GM19455 (cell line): ENCODE data around the gene EGFL6.
"Not testable (repeated sequence)": the region's sequence is repeated elsewhere in the genome, so short reads cannot be mapped to it uniquely, and the experiment has no call there.

Source experiments
- ATAC-seq: cut with Tn5 transposase; IDR thresholded peaks from one replicate; pipeline ENCODE4 v1.9.1; 2021; ENCODE audit not compliant: unreplicated experiment

The EGFL6 gene

DNA sequence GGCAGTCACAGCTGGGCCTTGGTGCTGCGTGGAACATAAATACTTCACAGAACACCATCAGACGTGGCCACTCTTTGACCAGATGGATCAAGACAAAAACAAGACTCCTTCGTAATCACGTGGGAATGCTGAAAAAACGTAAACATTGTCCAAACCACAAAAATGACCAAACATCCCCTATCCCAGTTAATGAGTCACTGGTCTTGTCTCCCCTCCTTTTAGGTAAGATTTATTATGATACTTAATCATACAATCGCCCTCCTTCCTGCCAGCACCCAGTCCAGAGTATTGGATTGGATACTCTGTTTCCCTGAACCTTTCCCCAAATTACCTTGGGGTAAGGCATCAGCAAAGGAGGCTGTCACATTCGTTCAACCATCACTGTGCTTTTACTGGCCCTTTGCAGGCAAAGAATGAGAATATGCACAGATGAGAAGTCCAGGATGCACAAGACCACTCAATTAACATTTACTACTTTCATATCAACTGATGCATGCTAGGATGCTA lies 82.9 kb downstream of the EGFL6 start:
- ATAC-seq, result no peak

DNA sequence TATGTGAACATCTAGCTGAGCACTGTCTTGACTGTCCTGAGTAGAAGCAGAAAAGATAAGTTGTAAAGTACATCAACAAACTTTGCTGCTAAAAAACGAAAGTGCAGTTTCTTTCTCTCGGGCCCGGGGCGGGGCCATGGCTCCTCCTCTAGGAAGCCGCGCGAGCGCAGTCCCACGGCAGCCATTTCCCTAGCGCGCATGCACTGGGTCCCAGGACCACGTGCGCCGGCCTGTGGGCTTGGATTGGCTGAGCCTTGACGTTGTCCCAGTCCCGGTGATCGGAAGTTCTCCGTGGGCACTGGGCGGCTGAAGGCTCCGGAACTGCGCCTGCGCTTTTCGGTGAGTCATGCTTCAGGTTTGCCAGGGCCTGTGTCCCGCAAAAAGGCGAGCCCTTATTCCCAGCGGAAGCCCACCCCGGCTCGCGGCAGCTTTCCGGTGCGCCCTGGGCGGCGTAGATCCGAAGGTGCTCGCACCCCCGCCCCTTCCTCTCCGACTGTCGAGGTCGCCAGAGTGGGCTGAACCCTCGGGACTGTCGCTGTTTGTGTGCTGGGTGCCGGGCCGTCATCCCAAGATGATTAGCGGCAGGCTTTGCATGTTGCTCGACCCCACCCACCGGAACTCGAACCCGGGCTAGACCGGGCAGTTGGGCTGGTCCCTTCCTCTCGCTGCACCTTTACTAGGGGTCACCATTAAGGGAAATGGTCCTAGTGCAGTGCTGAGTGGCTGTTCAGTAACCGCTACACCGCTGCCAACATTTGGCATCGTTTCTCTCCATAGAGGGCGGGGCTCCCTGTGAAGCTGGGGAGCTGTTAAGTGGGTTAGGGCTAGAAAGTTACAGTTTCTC lies 83.7 kb downstream of the EGFL6 start, which contains the start of gene TCEANC:
TCEANC (plus strand) TSS at position 292 of the 844 bp plus-strand sequence. CDS start 9,368 bp downstream, outside the sequence.
- peak; percentile 93 for ATAC-seq

DNA sequence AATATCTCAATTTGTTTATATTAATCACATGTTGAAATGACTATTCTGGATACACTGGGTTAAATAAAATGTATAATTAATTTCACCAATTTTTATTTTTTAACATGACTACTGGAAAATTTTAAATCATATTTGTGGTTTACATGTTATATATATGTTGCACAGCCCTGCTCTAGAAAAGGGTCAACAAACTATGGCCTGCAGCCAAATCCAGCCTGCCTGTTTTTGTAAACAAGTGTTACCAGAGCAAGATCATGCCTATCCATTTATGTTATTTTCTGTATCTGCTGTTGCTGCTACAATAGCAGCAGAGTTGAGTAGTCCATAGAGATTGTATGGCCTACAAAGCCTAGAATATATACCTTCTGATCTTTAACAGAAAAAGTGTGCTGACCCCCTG lies 84.7 kb downstream of the EGFL6 start:
- no peak for ATAC-seq

DNA sequence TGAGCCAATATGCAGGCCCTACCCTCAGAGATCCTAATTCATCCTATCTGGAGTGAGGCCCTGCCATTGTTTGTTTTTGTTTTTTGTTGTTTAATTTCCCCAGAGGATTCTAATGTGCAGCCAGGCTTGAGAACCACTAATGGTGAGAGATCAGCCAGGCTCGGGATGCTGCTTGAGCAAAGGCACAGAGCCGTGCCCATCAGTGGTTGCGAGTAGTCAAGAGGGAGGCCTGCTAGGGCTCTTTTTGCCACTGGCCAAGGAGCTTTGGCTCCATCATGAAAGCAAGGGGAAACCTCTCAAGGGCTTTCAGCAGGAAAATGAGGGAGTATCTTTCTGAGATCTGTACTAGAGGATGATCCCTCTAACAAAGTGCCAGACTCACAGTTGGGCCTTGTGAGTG lies 86.3 kb downstream of the EGFL6 start:
- ATAC-seq, result no peak

DNA sequence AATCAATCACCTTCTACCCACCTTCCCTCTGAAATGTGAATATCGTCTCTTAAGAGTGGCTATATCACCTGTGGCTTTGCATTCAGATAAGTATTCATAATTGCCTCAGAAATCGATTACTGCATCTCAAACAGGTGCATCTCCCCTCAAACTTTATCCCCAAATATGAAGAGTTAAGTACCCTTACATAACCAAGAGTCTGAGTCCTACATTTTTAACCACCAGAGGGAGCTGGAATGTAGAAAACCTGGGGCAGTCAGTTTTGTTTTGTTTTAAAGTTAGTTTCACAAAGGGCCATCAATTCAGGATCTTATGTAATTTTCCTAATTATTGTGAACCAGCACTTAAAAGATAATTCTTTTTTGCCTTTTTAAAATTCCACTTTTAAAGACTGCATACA lies 89.2 kb downstream of the EGFL6 start:
- ATAC-seq, result no peak

DNA sequence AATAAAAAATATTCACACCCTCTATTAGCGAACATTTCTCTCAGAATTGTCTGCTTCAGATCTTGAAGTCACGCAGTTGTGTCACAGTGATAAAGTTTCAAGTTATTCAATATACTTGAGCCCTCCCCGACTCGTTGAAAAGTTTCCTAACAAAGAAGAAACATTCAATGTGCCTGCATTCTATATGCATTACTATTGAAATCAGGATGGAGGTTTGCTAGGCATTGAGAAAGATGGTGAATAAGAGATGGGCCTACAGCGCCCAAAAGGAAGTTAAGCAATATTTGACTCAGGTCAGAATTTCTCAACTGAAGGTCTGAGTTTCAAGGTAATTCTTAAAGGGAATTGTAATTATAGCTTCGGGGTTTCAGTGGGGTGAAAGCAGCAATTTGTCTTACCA lies 89.7 kb downstream of the EGFL6 start:
- ATAC-seq, result no peak

DNA sequence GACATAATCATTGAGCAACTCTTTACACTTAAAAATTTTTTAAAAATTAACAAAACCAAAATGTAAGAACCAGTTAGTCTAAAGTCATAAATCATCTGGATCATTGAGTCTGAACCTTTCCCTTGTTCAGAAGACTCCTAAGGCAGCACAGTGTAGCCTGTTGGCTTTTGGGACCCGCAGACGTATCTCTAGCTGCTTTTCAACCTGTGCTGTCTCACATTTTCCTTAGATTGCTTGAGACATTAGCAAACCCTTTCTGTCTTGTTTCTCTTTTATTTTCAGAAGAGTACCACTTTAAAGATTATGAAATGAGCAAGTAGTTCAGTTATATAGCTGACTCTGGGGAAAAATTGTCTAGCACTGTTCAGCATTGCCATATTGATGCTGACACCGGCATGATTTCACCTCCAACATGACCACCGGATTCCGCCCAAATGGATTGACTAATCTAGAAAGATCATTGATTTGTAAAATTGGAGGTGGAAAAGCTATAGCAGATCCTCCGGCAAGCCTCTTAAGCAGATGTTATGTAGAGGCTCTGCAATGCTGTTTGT lies 92.4 kb downstream of the EGFL6 start:
- ATAC-seq, result no peak

DNA sequence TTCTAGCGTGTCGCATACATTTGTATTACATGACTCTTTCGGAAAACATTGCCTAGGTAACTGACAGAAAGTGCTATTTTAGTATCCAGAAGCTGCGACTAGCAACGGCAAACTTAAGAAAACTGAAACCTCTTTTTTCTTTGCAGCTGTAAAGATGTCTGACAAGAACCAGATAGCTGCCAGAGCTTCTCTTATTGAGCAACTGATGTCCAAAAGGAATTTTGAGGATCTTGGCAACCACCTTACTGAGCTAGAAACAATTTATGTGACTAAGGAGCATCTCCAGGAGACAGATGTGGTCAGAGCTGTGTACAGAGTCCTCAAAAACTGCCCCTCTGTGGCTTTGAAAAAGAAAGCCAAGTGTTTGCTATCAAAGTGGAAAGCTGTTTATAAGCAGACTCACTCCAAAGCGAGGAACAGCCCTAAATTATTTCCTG lies 93.0 kb downstream of the EGFL6 start:
- no peak for ATAC-seq

DNA sequence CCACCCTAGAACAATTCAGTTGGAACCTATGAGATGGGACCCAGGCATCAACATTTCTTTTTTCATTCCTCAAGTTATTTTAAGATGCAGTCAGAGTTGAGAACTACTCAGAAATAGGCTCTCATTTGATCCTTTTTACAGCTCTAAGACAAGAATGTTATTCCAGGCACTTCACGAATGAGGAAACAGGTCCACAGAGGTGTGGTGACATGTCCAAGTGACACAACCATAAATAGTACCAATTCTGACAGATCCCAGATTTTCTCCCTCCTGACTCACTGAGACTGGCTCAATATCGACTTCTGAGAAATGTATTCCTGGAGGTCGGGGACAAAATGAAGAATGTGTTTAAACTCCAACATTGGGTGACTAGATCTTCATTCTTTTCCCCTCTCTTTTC lies 94.6 kb downstream of the EGFL6 start:
- ATAC-seq, result no peak

DNA sequence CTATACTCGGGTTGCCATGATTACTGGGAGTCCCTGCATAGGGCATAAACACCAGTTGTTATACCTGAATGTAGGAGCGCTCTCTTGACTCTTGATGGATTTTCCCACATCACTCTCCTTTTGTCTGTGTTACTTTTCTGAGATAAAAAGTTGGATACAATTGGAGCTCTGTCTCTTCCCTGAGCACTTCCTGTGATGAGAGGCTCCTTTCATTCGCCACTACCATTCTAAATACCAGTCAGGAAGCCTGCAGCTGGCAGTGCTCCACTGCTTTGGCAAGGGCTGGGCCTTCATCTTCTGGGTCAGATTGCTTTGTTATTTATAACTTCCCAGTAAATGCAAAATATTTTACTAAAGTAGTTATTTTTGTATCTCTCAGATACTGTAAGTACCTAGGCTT lies 97.4 kb downstream of the EGFL6 start:
- ATAC-seq, result no peak

DNA sequence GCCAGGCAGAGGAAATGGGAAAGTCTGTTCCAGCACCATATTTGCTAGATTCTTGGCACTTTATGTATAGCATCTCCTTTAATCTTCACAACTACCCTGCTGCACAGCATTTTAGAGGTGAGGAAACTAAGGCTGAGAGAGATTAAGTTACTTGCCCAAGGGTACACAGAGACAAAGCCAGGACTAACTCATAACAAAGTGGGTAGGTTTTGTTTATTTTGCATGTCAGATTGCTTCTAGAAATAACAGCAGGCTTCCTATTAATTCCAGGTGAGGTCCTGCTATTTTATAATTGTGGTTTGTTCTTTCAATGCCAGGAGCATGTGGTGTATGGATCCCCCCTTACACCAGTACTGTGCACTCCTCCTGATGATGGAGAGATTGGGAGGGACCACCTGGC lies 98.5 kb downstream of the EGFL6 start:
- no peak for ATAC-seq

DNA sequence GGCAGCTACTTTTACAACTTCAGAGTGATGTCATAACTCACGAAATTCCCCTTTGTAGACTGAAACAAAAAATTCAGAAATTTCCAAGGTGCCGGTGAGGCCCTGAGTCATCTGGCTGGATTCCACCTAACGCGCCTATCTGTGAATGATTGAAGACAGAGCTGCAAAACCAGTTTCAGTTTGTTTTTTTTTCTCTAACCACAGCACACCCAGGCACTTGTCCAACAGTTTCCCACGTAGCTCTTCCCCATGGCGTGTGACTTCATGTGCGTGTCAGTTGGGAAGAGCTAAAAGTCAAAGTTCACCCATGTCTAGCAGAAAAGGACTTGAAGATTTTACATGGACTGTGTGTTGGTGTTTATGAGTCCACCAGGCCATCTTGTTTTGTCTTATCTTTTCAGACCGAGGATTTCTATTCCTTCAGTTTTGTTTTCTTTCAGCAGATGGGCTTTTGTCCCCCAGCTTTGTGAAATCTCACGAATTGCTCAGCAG lies 99.9 kb downstream of the EGFL6 start:
- peak; percentile 72 for ATAC-seq

DNA sequence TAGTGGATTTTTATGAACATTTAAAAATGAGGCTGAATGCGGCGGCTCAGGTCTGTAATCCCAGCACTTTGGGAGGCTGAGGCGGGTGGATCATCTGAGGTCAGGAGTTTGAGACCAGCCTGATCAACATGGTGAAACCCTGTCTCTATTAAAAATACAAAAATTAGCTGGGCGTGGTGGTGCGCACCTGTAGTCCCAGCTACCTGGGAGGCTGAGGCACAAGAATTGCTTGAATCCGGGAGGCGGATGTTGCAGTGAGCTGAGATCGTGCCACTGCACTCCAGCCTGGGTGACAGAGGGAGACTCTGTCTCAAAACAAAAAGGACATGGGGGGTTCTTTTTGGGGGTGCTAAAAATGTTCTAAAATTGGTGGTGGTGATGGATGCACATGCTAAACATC lies 100.4 kb downstream of the EGFL6 start:
- ATAC-seq, result not testable (repeated sequence)

DNA sequence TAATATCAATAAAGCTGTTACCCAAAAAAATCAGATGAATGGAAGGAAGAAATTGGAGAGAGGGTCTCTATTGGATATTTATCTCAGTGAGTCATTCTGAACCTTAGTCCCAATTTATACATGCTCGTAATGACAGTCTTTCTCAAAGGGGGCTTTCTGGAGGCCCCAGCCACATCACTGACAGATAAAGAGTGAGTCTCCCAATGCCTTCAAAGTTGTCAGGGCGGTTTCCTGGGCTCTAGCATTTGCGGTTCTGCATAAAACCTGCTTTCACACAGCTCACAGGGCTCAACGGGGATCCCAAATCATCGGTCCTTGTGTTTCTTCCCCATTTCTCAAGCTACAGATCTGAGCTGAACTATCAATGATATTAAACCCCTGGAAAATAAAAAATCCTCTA lies 100.8 kb downstream of the EGFL6 start:
- no peak for ATAC-seq

DNA sequence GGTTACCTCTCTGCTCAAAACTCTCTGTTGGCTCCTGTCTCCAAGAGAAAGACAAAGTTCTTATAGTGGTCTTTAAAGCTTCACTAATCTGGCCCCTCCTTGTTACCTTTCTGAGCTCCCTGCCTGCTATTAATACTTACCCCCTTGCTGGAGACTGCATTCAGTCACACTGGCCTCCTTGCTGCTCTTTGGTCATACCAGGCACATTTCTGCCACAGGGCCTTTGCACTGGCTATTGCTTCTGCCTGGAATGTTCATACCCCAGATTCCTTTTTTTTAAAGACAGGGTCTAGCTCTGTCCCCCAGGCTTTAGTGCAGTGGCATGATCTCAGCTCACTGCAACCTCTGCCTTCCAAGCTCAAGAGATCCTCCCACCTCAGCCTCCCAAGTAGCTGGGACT lies 103.6 kb downstream of the EGFL6 start:
- ATAC-seq, result no peak

DNA sequence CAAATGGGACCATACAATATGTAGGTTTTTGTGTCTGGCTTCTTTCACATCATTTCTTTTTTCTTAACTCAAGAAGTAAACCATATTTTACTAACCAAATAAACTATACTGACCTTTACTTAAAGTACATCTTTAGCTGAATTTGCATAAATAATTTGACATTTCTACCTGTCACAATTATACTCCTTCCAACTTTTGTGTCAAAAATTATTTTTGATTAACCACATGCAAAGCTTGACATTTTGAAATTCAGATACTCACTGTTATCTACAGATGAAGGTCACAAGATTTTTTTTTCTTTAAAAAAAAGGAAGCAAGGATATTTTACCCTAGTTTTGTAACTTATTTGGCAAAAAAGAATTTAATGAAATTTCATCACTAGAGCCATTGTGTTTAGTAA lies 107.5 kb downstream of the EGFL6 start:
- ATAC-seq, result no peak

DNA sequence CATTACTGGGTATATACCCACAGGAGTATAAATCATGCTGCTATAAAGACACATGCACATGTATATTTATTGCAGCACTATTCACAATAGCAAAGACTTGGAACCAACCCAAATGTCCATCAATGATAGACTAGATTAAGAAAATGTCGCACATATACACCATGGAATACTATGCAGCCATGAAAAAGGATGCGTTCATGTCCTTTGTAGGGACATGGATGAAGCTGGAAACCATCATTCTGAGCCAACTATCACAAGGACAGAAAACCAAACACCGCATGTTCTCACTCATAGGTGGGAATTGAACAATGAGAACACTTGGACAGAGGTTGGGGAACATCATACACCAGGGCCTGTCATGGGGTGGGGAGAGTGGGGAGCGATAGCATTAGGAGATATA lies 110.3 kb downstream of the EGFL6 start:
- not testable (repeated sequence) for ATAC-seq

DNA sequence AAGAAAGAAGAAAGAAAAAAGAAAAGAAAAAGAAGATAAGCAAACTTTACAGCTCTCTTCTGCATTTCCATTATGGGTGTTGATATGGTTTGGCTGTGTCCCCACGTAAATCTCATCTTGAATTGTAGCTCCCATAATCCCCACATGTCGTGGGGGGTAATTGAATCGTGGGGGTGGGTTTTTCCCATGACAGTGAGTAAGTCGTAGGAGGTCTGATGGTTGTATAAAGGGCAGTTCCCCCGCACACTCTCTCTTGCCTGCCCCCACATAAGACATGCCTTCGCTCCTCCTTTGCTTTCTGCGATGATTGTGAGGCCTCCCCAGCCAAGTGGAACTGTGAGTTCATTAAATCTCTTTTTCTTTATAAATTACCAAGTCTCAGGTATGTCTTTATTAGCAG lies 112.2 kb downstream of the EGFL6 start:
- ATAC-seq, result no peak
